ACC112 (cell line): Measurements from ENCODE around the gene GSTCD.
"Not testable (repeated sequence)": the region's sequence is repeated elsewhere in the genome, so short reads cannot be mapped to it uniquely, and the experiment has no call there.

Experiments used
- H2AFZ ChIP-seq: fragments of 200-600 bp; sonication (generic); one replicate; pipeline ENCODE4 v1.6.0; 2017; ENCODE audit warnings: antibody characterized with exemption, low read length; ENCODE audit not compliant: unreplicated experiment
- H3K27ac ChIP-seq: fragments of 200-600 bp; sonication (generic); 2 replicates; pipeline ENCODE4 v1.5.1; 2014; ENCODE audit warnings: low read depth, mild to moderate bottlenecking, antibody characterized with exemption, low read length, moderate library complexity
- H3K27me3 ChIP-seq: fragments of 200-600 bp; sonication (generic); 2 replicates; pipeline ENCODE4 v1.6.1; 2014; ENCODE audit warnings: mild to moderate bottlenecking, antibody characterized with exemption, low read length, moderate library complexity, mixed read lengths; ENCODE audit not compliant: insufficient read depth
- H3K36me3 ChIP-seq: fragments of 200-600 bp; sonication (generic); 2 replicates; pipeline ENCODE4 v1.6.1; 2016; ENCODE audit warnings: mild to moderate bottlenecking, antibody characterized with exemption, low read length, moderate library complexity, mixed read lengths; ENCODE audit not compliant: insufficient read depth
- H3K4me1 ChIP-seq: fragments of 200-600 bp; sonication (generic); one replicate; pipeline ENCODE4 v1.6.1; 2016; ENCODE audit warnings: low read length, mixed read lengths; ENCODE audit not compliant: insufficient read depth, unreplicated experiment, control insufficient read depth
- H3K4me3 ChIP-seq: fragments of 200-600 bp; sonication (generic); 2 replicates; pipeline ENCODE4 v1.5.1; 2014; ENCODE audit warnings: mild to moderate bottlenecking, low read depth, low read length
- H3K79me2 ChIP-seq: fragments of 200-600 bp; sonication (generic); one replicate; pipeline ENCODE4 v1.6.0; 2016; ENCODE audit warnings: low read length; ENCODE audit not compliant: control insufficient read depth, unreplicated experiment, insufficient read depth

The GSTCD gene

GRCh38 chr4:105683038-105683437, 25.5 kb upstream of the GSTCD start:
- peaks cover 10% of the 10 kb centered on the region for H3K4me1 ChIP-seq
- no peak overlapping the region for H2AFZ ChIP-seq
- H3K36me3 ChIP-seq, result peaks cover 7% of the 10 kb centered on the region; the same call in 1 of the 2 replicates
- H3K79me2 ChIP-seq, result no peaks in the 10 kb centered on the region
- no peaks in the 10 kb centered on the region for H3K27me3 ChIP-seq
- H3K27ac ChIP-seq, result no peak overlapping the region
- no peak overlapping the region for H3K4me3 ChIP-seq

GRCh38 chr4:105686571-105686970, 22.0 kb upstream of the GSTCD start:
- Histone ChIP-seq H3K27ac (no peak overlapping the region), H2AFZ (no peak overlapping the region), H3K79me2 (no peaks in the 10 kb centered on the region), H3K27me3 (no peaks in the 10 kb centered on the region), H3K4me3 (no peak overlapping the region), H3K36me3 (peaks cover 17% of the 10 kb centered on the region; the same call in 1 of the 2 replicates), H3K4me1 (peaks cover 11% of the 10 kb centered on the region)

GRCh38 chr4:105694812-105695211, 13.8 kb upstream of the GSTCD start:
- H2AFZ ChIP-seq, H3K79me2 ChIP-seq, H3K27ac ChIP-seq, H3K4me3 ChIP-seq, H3K27me3 ChIP-seq: not testable (repeated sequence)
- peaks cover 10% of the 10 kb centered on the region; the same call in 1 of the 2 replicates for H3K36me3 ChIP-seq
- H3K4me1 ChIP-seq, result peaks cover 11% of the 10 kb centered on the region

- not testable (repeated sequence) for H3K27me3 ChIP-seq, H3K4me3 ChIP-seq, H3K27ac ChIP-seq, H3K4me1 ChIP-seq, H2AFZ ChIP-seq, H3K79me2 ChIP-seq
- peaks cover 10% of the 10 kb centered on the region; the same call in 1 of the 2 replicates for H3K36me3 ChIP-seq
Observed at GRCh38 chr4:105695832-105696231, 12.8 kb upstream of the GSTCD start.

GRCh38 chr4:105698607-105699006, 10.0 kb upstream of the GSTCD start:
- H3K79me2 ChIP-seq, result peaks cover 18% of the 10 kb centered on the region
- H3K4me3 ChIP-seq, result no peak overlapping the region
- no peaks in the 10 kb centered on the region for H3K27me3 ChIP-seq
- no peak overlapping the region for H2AFZ ChIP-seq
- no peak overlapping the region for H3K27ac ChIP-seq
- no peaks in the 10 kb centered on the region for H3K4me1 ChIP-seq
- H3K36me3 ChIP-seq, result peaks cover 4% of the 10 kb centered on the region; the same call in 1 of the 2 replicates

GRCh38 chr4:105707782-105708180, 803 bp upstream of the GSTCD start:
- Histone ChIP-seq H2AFZ (peak overlapping the region; percentile 98), H3K27ac (peak overlapping the region; percentile 34), H3K36me3 (0 out of 2 replicates have a peak, but pooled peaks cover 2% of the 10 kb centered on the region), H3K4me1 (peaks cover 37% of the 10 kb centered on the region), H3K4me3 (peak overlapping the region; percentile 97), H3K27me3 (no peaks in the 10 kb centered on the region), H3K79me2 (peaks cover 86% of the 10 kb centered on the region)

- H3K27me3 ChIP-seq, result no peaks in the 10 kb centered on the region
- H3K79me2 ChIP-seq, result peaks cover 83% of the 10 kb centered on the region
- H3K36me3 ChIP-seq, result 0 out of 2 replicates have a peak, but pooled peaks cover 2% of the 10 kb centered on the region
- peaks cover 46% of the 10 kb centered on the region for H3K4me1 ChIP-seq
- H3K27ac ChIP-seq, result peak overlapping the region; percentile 73
- H2AFZ ChIP-seq, result peak overlapping the region; percentile 87
- peak overlapping the region; percentile 97 for H3K4me3 ChIP-seq
Observed at GRCh38 chr4:105709081-105709450, 482 bp downstream of the GSTCD start.

- peaks cover 54% of the 10 kb centered on the region for H3K4me1 ChIP-seq
- peaks cover 81% of the 10 kb centered on the region for H3K79me2 ChIP-seq
- 0 out of 2 replicates have a peak, but pooled peaks cover 2% of the 10 kb centered on the region for H3K36me3 ChIP-seq
- H2AFZ ChIP-seq, result peak overlapping the region; percentile 36
- H3K4me3 ChIP-seq, result peak overlapping the region; percentile 97
- H3K27ac ChIP-seq, result no peak overlapping the region
- H3K27me3 ChIP-seq, result no peaks in the 10 kb centered on the region
Observed at GRCh38 chr4:105710012-105710600, 1.5 kb downstream of the GSTCD start.

- peaks cover 78% of the 10 kb centered on the region for H3K79me2 ChIP-seq
- H3K27ac ChIP-seq, result no peak overlapping the region
- H3K36me3 ChIP-seq, result 0 out of 2 replicates have a peak, but pooled peaks cover 2% of the 10 kb centered on the region
- H3K27me3 ChIP-seq, result no peaks in the 10 kb centered on the region
- peak overlapping the region; percentile 36 for H2AFZ ChIP-seq
- peak overlapping the region; percentile 97 for H3K4me3 ChIP-seq
- H3K4me1 ChIP-seq, result peaks cover 56% of the 10 kb centered on the region
Observed at GRCh38 chr4:105710678-105711077, 2.1 kb downstream of the GSTCD start.

GRCh38 chr4:105712766-105713165, 4.2 kb downstream of the GSTCD start:
- Histone ChIP-seq H3K36me3 (no peaks in the 10 kb centered on the region), H3K27me3 (no peaks in the 10 kb centered on the region), H3K79me2 (peaks cover 70% of the 10 kb centered on the region), H3K27ac (peak overlapping the region; percentile 7), H2AFZ (peak overlapping the region; percentile 40), H3K4me3 (peak overlapping the region; percentile 16; the same call in 1 of the 2 replicates), H3K4me1 (peaks cover 45% of the 10 kb centered on the region)

- H3K27me3 ChIP-seq, result no peaks in the 10 kb centered on the region
- H3K4me1 ChIP-seq, result peaks cover 45% of the 10 kb centered on the region
- 0 out of 2 replicates have a peak, but pooled peaks cover 2% of the 10 kb centered on the region for H3K36me3 ChIP-seq
- peak overlapping the region; percentile 19 for H2AFZ ChIP-seq
- peaks cover 60% of the 10 kb centered on the region for H3K79me2 ChIP-seq
- H3K27ac ChIP-seq, result no peak overlapping the region; the same call in 1 of the 2 replicates
- H3K4me3 ChIP-seq, result peak overlapping the region; percentile 61
Observed at GRCh38 chr4:105714071-105714521, 5.5 kb downstream of the GSTCD start.
